SK-N-SH (cell line): ENCODE measurements around the gene SRR. TPM values are rescaled to one million over a fixed set of nuclear protein-coding genes. Genes with fewer than 3 reads are reported as not detected.

Experiments
- CTCF ChIA-PET: fragments of 300-600, 350-600 bp; formaldehyde crosslinking; extraction: SDS; loops from one replicate; lab custom pipeline; 2021; lab: Yijun Ruan, JAX
- POLR2A ChIA-PET: fragments of 350-600 bp; sonication (Branson Sonifier 250); formaldehyde crosslinking; extraction: SDS; loops from one replicate; lab custom pipeline; 2020; ENCODE audit warnings: antibody characterized with exemption, inconsistent platforms; lab: Yijun Ruan, JAX
- DNase-seq: peaks from one replicate; pipeline ENCODE4 v3.0.0; 2012
- H2AFZ ChIP-seq: fragments of 200-600 bp; sonication (generic); 2 replicates; pipeline ENCODE4 v1.8.1; 2016; ENCODE audit warnings: antibody characterized with exemption, mild to moderate bottlenecking, low read depth
- H3F3A ChIP-seq: fragments of 200-600 bp; sonication (generic); replicated peaks from 2 replicates; pipeline ENCODE3; 2016; ENCODE audit warnings: antibody characterized with exemption, mild to moderate bottlenecking; ENCODE audit not compliant: insufficient read depth
- H3K27ac ChIP-seq, 2 experiments: fragments of 200-500 bp in 1 of 2; fragments of 200-600 bp in 1 of 2; sonication (Bioruptor generic) in 1 of 2; sonication (generic), shearing (Covaris generic) in 1 of 2; 2 replicates each; pipeline versions ENCODE4 v1.5.1 to v1.6.1; 2014 to 2016; ENCODE audit warnings: low read depth in 2 of 2, inconsistent platforms in 1 of 2, low read length in 1 of 2, mild to moderate bottlenecking in 1 of 2, mixed read lengths in 1 of 2
- H3K27me3 ChIP-seq: fragments of 200-600 bp; sonication (generic), shearing (Covaris generic); 2 replicates; pipeline ENCODE4 v1.6.1; 2016; ENCODE audit warnings: mixed run types; ENCODE audit not compliant: insufficient read depth
- H3K36me3 ChIP-seq, 2 experiments: fragments of 200-500 bp in 1 of 2; fragments of 200-600 bp in 1 of 2; sonication (Bioruptor generic) in 1 of 2; sonication (generic) in 1 of 2; replicated peaks in 1 of 2; 2 replicates each; pipeline versions ENCODE3 to v1.5.1; 2014 to 2016; ENCODE audit warnings: low read length in 1 of 2, mild to moderate bottlenecking in 1 of 2; ENCODE audit not compliant: insufficient read depth in 2 of 2, control insufficient read depth in 1 of 2
- H3K4me1 ChIP-seq, 2 experiments: fragments of 200-500 bp in 1 of 2; fragments of 200-600 bp in 1 of 2; sonication (Bioruptor generic) in 1 of 2; sonication (generic), shearing (Covaris generic) in 1 of 2; 2 replicates each; pipeline versions ENCODE4 v1.5.1 to v1.6.1; 2014 to 2016; ENCODE audit warnings: low read depth in 1 of 2, low read length in 1 of 2, mixed run types in 1 of 2; ENCODE audit not compliant: insufficient read depth in 2 of 2, control insufficient read depth in 1 of 2
- H3K4me2 ChIP-seq: fragments of 200-600 bp; sonication (generic), shearing (Covaris generic); 2 replicates; pipeline ENCODE4 v1.6.1; 2017; ENCODE audit warnings: mixed run types
- H3K4me3 ChIP-seq, 2 experiments: fragments of 200-500 bp in 1 of 2; fragments of 200-600 bp in 1 of 2; sonication (Bioruptor generic) in 1 of 2; sonication (generic), shearing (Covaris generic) in 1 of 2; 2 replicates each; pipeline versions ENCODE4 v1.5.1 to v1.8.1; 2014 to 2016; ENCODE audit warnings: low read depth in 2 of 2, inconsistent platforms in 1 of 2, low read length in 1 of 2, mild to moderate bottlenecking in 1 of 2, mixed read lengths in 1 of 2, moderate library complexity in 1 of 2
- H3K79me2 ChIP-seq: fragments of 200-600 bp; sonication (generic); 2 replicates; pipeline ENCODE4 v1.8.1; 2017; ENCODE audit warnings: mild to moderate bottlenecking; ENCODE audit not compliant: insufficient read depth
- H3K9ac ChIP-seq: fragments of 200-600 bp; sonication (generic); 2 replicates; pipeline ENCODE4 v1.6.1; 2017; ENCODE audit warnings: mixed run types
- H3K9me2 ChIP-seq: fragments of 200-600 bp; sonication (generic); 2 replicates; pipeline ENCODE4 v1.6.1; 2017; ENCODE audit warnings: mixed run types
- H3K9me3 ChIP-seq: fragments of 200-600 bp; sonication (generic); 2 replicates; pipeline ENCODE4 v1.6.1; 2017; ENCODE audit warnings: mixed run types, mild to moderate bottlenecking, moderate library complexity
- H4K20me1 ChIP-seq: fragments of 200-600 bp; sonication (generic); 2 replicates; pipeline ENCODE4 v1.6.1; 2017; ENCODE audit warnings: mild to moderate bottlenecking, mixed run types; ENCODE audit not compliant: insufficient read depth
- ELF1 ChIP-seq: IDR thresholded peaks from 2 replicates; pipeline ENCODE4 v1.4.0; 2012
- EP300 ChIP-seq, 2 experiments: IDR thresholded peaks; 2 replicates each; pipeline versions ENCODE4 v1.4.0 to v1.6.1; 2012; ENCODE audit warnings: borderline replicate concordance in 1 of 2, low read depth in 1 of 2, low read length in 1 of 2
- FOSL2 ChIP-seq: IDR thresholded peaks from 2 replicates; pipeline ENCODE4 v1.4.0; 2012; ENCODE audit warnings: low read depth, mild to moderate bottlenecking, moderate library complexity, borderline replicate concordance
- GABPA ChIP-seq: IDR thresholded peaks from 2 replicates; pipeline ENCODE4 v1.4.0; 2012; ENCODE audit warnings: low read depth, mild to moderate bottlenecking
- GATA2 ChIP-seq: sonication (generic); formaldehyde crosslinking; IDR thresholded peaks from 2 replicates; pipeline ENCODE4 v1.5.0; 2020; ENCODE audit warnings: mild to moderate bottlenecking, missing genetic modification reagents
- JUND ChIP-seq: IDR thresholded peaks from 2 replicates; pipeline ENCODE4 v1.4.0; 2012
- MEF2A ChIP-seq: IDR thresholded peaks from 2 replicates; pipeline ENCODE4 v1.4.0; 2012; ENCODE audit warnings: low read depth, borderline replicate concordance
- RCOR1 ChIP-seq: fragments of 150-350 bp; IDR thresholded peaks from 2 replicates; pipeline ENCODE4 v1.6.1; 2017; ENCODE audit warnings: antibody characterized with exemption, low read length
- RXRA ChIP-seq: IDR thresholded peaks from 2 replicates; pipeline ENCODE4 v1.4.0; 2012; ENCODE audit warnings: low read depth, mild to moderate bottlenecking, borderline replicate concordance
- TEAD4 ChIP-seq: IDR thresholded peaks from 2 replicates; pipeline ENCODE4 v1.4.0; 2012; ENCODE audit warnings: mild to moderate bottlenecking, borderline replicate concordance; ENCODE audit not compliant: insufficient read depth
- YY1 ChIP-seq: IDR thresholded peaks from 2 replicates; pipeline ENCODE4 v1.4.0; 2012; ENCODE audit warnings: low read depth, mild to moderate bottlenecking
- WGBS: methylation state at CpG from one replicate; pipeline ENCODE4 v1.1.6; 2017; ENCODE audit warnings: low lambda C conversion rate; 5-methylcytosine and 5-hydroxymethylcytosine counted together
- polyA plus RNA-seq, 3 experiments: library from polyadenylated mRNA; depleted of rRNA; stranded (reverse); fragments of >200 nt; gene quantifications; 2 replicates each; pipeline ENCODE4 v1.2.3, GENCODE V29; 2012
- TF ChIP-seq, protein P1 (sequence below): IDR thresholded peaks from 2 replicates; pipeline ENCODE4 v1.6.1; 2012; ENCODE audit warnings: mild to moderate bottlenecking, low read depth, low read length, moderate library complexity
- TF ChIP-seq, protein P2 (sequence below): IDR thresholded peaks from 2 replicates; pipeline ENCODE4 v1.4.0; 2012; ENCODE audit warnings: low read depth
- TF ChIP-seq, protein P3 (sequence below): fragments of 150-350 bp; IDR thresholded peaks from 2 replicates; pipeline ENCODE4 v1.6.1; 2017; ENCODE audit warnings: antibody characterized with exemption, low read length, low read depth, borderline replicate concordance
- TF ChIP-seq, protein P4 (sequence below): fragments of 200-600 bp; sonication (generic); IDR thresholded peaks from 2 replicates; pipeline ENCODE4 v1.6.1; 2017; ENCODE audit warnings: antibody characterized with exemption, mild to moderate bottlenecking, moderate library complexity
- TF ChIP-seq, protein P5 (sequence below): fragments of 150-350 bp; IDR thresholded peaks from 2 replicates; pipeline ENCODE4 v1.6.1; 2016; ENCODE audit warnings: mild to moderate bottlenecking, low read depth, low read length

The SRR gene
- polyA plus RNA-seq, 1 of the 3 experiments (the other 2 are of a cell fraction) = 18.5 TPM

DNA sequence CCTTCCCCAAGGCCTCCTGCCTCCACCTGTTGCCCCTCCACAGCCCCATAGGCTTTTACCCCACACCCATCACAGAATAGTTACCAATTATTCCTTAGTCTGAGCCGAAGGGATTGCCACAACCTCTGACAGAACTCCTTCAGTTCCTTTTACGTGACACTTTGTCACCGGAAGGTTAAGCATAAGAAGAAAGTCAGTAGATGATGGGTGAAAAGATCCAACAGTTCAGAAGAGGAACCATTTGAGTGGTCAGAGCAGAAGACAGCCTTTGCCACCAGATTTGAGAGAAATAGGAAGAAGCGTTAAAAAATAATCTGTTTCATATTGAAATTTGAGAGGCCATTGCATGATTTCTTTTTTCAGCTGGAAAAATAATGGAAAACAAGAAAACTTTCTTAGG lies 1.2 kb downstream of the SRR start:
- 85% methylated on average over 4 of the region's 4 CpGs for WGBS
- Histone ChIP-seq H3K27ac (no peak overlapping the region), H3K79me2 (peaks cover 95% of the 10 kb centered on the region)

DNA sequence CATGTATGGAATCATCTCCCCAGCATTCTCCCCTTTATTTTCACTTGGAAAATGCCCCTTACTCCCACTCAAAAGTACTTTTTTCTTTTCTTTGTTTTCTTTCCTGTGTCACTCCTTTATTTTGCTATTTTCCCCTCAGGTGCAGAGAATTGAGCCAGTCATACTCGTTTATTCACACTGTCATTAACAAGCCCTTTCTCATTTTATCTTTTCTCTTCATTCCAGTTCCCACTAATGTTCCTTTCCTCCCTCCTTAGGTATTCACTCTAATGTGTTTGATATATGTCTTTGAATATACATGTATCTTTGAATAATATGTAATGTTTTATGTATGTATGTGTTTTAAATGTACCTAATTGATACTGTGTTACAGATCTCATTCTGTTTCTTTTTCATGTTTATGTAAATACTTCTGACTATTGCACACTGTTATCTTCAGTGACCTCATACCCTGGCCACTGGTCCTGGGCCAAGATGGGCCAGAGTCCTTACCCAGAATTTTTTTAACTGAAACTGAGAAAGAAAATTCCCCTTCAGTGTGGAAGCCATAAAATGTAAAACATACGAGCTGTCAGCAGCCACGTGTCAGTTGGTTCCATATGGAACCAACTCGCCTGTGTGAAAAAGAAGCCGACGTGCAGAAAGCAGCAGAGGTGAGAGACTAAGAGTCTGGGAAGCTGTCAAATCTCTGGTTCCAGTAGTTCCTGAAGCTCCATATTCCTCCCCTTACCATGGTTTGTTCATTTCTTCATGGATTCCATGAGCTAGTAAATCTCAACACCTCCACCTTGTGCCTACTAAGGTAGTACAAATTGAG lies 5.8 kb downstream of the SRR start:
- H4K20me1 ChIP-seq = no peaks in the 10 kb centered on the region
- H3F3A ChIP-seq = peaks cover 7% of the 10 kb centered on the region
- no peak overlapping the region for H3K4me2 ChIP-seq
- no peaks in the 10 kb centered on the region for H3K36me3 ChIP-seq
- no peak overlapping the region for H2AFZ ChIP-seq
- no peak overlapping the region for H3K4me3 ChIP-seq
- POLR2A ChIA-PET = no interaction called here
- TF ChIP-seq GATA2 (no peak), JUND (no peak), RCOR1 (no peak), RXRA (no peak), MEF2A (no peak), YY1 (no peak), GABPA (no peak), ELF1 (no peak), EP300 (IDR thresholded peaks at IDR 0.05; ENCODE audit: borderline replicate concordance in 1 of 2, low read depth in 1 of 2, low read length in 1 of 2) (no peak), TEAD4 (no peak)
- TF ChIP-seq, protein P1, sequence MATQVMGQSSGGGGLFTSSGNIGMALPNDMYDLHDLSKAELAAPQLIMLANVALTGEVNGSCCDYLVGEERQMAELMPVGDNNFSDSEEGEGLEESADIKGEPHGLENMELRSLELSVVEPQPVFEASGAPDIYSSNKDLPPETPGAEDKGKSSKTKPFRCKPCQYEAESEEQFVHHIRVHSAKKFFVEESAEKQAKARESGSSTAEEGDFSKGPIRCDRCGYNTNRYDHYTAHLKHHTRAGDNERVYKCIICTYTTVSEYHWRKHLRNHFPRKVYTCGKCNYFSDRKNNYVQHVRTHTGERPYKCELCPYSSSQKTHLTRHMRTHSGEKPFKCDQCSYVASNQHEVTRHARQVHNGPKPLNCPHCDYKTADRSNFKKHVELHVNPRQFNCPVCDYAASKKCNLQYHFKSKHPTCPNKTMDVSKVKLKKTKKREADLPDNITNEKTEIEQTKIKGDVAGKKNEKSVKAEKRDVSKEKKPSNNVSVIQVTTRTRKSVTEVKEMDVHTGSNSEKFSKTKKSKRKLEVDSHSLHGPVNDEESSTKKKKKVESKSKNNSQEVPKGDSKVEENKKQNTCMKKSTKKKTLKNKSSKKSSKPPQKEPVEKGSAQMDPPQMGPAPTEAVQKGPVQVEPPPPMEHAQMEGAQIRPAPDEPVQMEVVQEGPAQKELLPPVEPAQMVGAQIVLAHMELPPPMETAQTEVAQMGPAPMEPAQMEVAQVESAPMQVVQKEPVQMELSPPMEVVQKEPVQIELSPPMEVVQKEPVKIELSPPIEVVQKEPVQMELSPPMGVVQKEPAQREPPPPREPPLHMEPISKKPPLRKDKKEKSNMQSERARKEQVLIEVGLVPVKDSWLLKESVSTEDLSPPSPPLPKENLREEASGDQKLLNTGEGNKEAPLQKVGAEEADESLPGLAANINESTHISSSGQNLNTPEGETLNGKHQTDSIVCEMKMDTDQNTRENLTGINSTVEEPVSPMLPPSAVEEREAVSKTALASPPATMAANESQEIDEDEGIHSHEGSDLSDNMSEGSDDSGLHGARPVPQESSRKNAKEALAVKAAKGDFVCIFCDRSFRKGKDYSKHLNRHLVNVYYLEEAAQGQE = no peak
- TF ChIP-seq, protein P2, sequence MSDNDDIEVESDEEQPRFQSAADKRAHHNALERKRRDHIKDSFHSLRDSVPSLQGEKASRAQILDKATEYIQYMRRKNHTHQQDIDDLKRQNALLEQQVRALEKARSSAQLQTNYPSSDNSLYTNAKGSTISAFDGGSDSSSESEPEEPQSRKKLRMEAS = no peak
- TF ChIP-seq, protein P3, sequence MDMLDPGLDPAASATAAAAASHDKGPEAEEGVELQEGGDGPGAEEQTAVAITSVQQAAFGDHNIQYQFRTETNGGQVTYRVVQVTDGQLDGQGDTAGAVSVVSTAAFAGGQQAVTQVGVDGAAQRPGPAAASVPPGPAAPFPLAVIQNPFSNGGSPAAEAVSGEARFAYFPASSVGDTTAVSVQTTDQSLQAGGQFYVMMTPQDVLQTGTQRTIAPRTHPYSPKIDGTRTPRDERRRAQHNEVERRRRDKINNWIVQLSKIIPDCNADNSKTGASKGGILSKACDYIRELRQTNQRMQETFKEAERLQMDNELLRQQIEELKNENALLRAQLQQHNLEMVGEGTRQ = no peak
- TF ChIP-seq, protein P4, sequence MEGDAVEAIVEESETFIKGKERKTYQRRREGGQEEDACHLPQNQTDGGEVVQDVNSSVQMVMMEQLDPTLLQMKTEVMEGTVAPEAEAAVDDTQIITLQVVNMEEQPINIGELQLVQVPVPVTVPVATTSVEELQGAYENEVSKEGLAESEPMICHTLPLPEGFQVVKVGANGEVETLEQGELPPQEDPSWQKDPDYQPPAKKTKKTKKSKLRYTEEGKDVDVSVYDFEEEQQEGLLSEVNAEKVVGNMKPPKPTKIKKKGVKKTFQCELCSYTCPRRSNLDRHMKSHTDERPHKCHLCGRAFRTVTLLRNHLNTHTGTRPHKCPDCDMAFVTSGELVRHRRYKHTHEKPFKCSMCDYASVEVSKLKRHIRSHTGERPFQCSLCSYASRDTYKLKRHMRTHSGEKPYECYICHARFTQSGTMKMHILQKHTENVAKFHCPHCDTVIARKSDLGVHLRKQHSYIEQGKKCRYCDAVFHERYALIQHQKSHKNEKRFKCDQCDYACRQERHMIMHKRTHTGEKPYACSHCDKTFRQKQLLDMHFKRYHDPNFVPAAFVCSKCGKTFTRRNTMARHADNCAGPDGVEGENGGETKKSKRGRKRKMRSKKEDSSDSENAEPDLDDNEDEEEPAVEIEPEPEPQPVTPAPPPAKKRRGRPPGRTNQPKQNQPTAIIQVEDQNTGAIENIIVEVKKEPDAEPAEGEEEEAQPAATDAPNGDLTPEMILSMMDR = no peak
- TF ChIP-seq, protein P5, sequence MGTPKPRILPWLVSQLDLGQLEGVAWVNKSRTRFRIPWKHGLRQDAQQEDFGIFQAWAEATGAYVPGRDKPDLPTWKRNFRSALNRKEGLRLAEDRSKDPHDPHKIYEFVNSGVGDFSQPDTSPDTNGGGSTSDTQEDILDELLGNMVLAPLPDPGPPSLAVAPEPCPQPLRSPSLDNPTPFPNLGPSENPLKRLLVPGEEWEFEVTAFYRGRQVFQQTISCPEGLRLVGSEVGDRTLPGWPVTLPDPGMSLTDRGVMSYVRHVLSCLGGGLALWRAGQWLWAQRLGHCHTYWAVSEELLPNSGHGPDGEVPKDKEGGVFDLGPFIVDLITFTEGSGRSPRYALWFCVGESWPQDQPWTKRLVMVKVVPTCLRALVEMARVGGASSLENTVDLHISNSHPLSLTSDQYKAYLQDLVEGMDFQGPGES = no peak
- TF ChIP-seq, all 33 proteins: peak for 0
- H3K27me3 ChIP-seq = no peaks in the 10 kb centered on the region
- WGBS = 83% methylated on average over 6 of the region's 6 CpGs
- H3K9ac ChIP-seq = no peak overlapping the region
- no peak for DNase-seq
- H3K9me3 ChIP-seq = no peaks in the 10 kb centered on the region
- CTCF ChIA-PET = no interaction called here
- H3K4me1 ChIP-seq = no peaks in the 10 kb centered on the region; a peak in 2 of 4 replicates
- H3K9me2 ChIP-seq = no peaks in the 10 kb centered on the region
- H3K79me2 ChIP-seq = peaks cover 82% of the 10 kb centered on the region
- no peak overlapping the region for H3K27ac ChIP-seq

More for the DNA sequence above, 1.2 kb downstream of the SRR start:
- Histone ChIP-seq H3K27me3 (no peaks in the 10 kb centered on the region), H3K9ac (no peak overlapping the region), H3K4me2 (peak overlapping the region; percentile 78), H2AFZ (no peak overlapping the region), H3K9me3 (no peaks in the 10 kb centered on the region), H3F3A (peaks cover 7% of the 10 kb centered on the region), H3K4me1 (peaks cover 5 to 6% of the 10 kb centered on the region in 2 experiments; a peak in 2 of 4 replicates), H4K20me1 (peaks cover 20% of the 10 kb centered on the region; the same call in 1 of the 2 replicates), H3K9me2 (no peaks in the 10 kb centered on the region), H3K4me3 (peak overlapping the region in 1 of 2 experiments; percentile 6; a peak in 1 of 4 replicates), H3K36me3 (peaks cover 8 to 10% of the 10 kb centered on the region in 2 experiments)
- ChIA-PET CTCF (interaction anchor here (0.9 kb wide), 1 partner anchor 17 kb away, joined by 3 read pairs; no protein-coding TSS in a partner anchor), POLR2A (interaction anchor here (2.6 kb wide), 1 partner anchor 32 kb away, joined by 16 read pairs; the partner anchor contains the start of genes SGSM2 and TSR1)
- no peak for DNase-seq
- TF ChIP-seq, protein P3 = no peak
- TF ChIP-seq GABPA (no peak), FOSL2 (no peak)
